HEK293 (cell line): Measurements from ENCODE around the gene TRAPPC12.

Source experiments
- EGR2 ChIP-seq: fragments of 450-650 bp; formaldehyde crosslinking; IDR thresholded peaks from 2 replicates; pipeline ENCODE4 v1.5.1; 2016; ENCODE audit warnings: low read depth, missing biosample characterization, missing genetic modification characterization
- GFI1B ChIP-seq: fragments of 450-650 bp; formaldehyde crosslinking; IDR thresholded peaks from 2 replicates; pipeline ENCODE4 v1.5.1; 2016; ENCODE audit warnings: missing biosample characterization, missing genetic modification characterization
- GLIS1 ChIP-seq: fragments of 450-650 bp; formaldehyde crosslinking; IDR thresholded peaks from 2 replicates; pipeline ENCODE4 v1.5.1; 2016; ENCODE audit warnings: missing biosample characterization, missing genetic modification characterization
- IKZF3 ChIP-seq: fragments of 450-650 bp; IDR thresholded peaks from 2 replicates; pipeline ENCODE4 v1.5.0; 2018; ENCODE audit warnings: missing biosample characterization, mild to moderate bottlenecking, missing genetic modification characterization, moderate library complexity
- KLF10 ChIP-seq: fragments of 450-650 bp; IDR thresholded peaks from 2 replicates; pipeline ENCODE4 v1.5.1; 2018; ENCODE audit warnings: missing biosample characterization, mild to moderate bottlenecking, missing genetic modification characterization
- OSR2 ChIP-seq: fragments of 450-650 bp; formaldehyde crosslinking; IDR thresholded peaks from 2 replicates; pipeline ENCODE4 v1.5.1; 2016; ENCODE audit warnings: missing biosample characterization, missing genetic modification characterization
- ZBTB8A ChIP-seq: fragments of 450-650 bp; formaldehyde crosslinking; IDR thresholded peaks from 2 replicates; pipeline ENCODE4 v1.5.1; 2016; ENCODE audit warnings: missing biosample characterization, missing genetic modification characterization
- ZFHX2 ChIP-seq: fragments of 450-650 bp; formaldehyde crosslinking; conservative IDR thresholded peaks from 2 replicates; pipeline ENCODE4 v1.5.1; 2016; ENCODE audit warnings: missing biosample characterization, missing genetic modification characterization
- ZFP37 ChIP-seq: fragments of 450-650 bp; formaldehyde crosslinking; IDR thresholded peaks from 2 replicates; pipeline ENCODE4 v1.5.1; 2016; ENCODE audit warnings: missing biosample characterization, missing genetic modification characterization
- ZNF140 ChIP-seq: fragments of 450-650 bp; formaldehyde crosslinking; IDR thresholded peaks from 2 replicates; pipeline ENCODE4 v1.5.1; 2016; ENCODE audit warnings: missing biosample characterization, missing genetic modification characterization
- ZNF184 ChIP-seq: fragments of 450-650 bp; IDR thresholded peaks from 2 replicates; pipeline ENCODE4 v1.5.1; 2018; ENCODE audit warnings: missing biosample characterization, mild to moderate bottlenecking, missing genetic modification characterization
- ZNF341 ChIP-seq: fragments of 450-650 bp; formaldehyde crosslinking; IDR thresholded peaks from 2 replicates; pipeline ENCODE4; 2016; ENCODE audit warnings: low read depth, missing biosample characterization, missing genetic modification characterization
- ZNF391 ChIP-seq: fragments of 450-650 bp; formaldehyde crosslinking; IDR thresholded peaks from 2 replicates; pipeline ENCODE4 v1.5.1; 2016; ENCODE audit warnings: low read depth, missing biosample characterization, missing genetic modification characterization, borderline replicate concordance
- ZNF473 ChIP-seq: fragments of 450-650 bp; formaldehyde crosslinking; IDR thresholded peaks from 2 replicates; pipeline ENCODE4 v1.5.1; 2017; ENCODE audit warnings: missing biosample characterization, missing genetic modification characterization
- ZNF501 ChIP-seq: fragments of 450-650 bp; formaldehyde crosslinking; IDR thresholded peaks from 2 replicates; pipeline ENCODE4 v1.5.1; 2016; ENCODE audit warnings: missing biosample characterization, missing genetic modification characterization
- ZNF548 ChIP-seq: fragments of 450-650 bp; formaldehyde crosslinking; IDR thresholded peaks from 2 replicates; pipeline ENCODE4 v1.5.1; 2016; ENCODE audit warnings: missing biosample characterization, missing genetic modification characterization
- ZNF660 ChIP-seq: fragments of 450-650 bp; IDR thresholded peaks from 2 replicates; pipeline ENCODE4 v1.5.1; 2018; ENCODE audit warnings: missing biosample characterization, mild to moderate bottlenecking, missing genetic modification characterization
- ZNF747 ChIP-seq: fragments of 450-650 bp; formaldehyde crosslinking; IDR thresholded peaks from 2 replicates; pipeline ENCODE4 v1.5.1; 2016; ENCODE audit warnings: missing biosample characterization, missing genetic modification characterization
- TF ChIP-seq, protein P1 (sequence below): fragments of 450-650 bp; formaldehyde crosslinking; IDR thresholded peaks from 2 replicates; pipeline ENCODE4 v1.5.1; 2016; ENCODE audit warnings: missing biosample characterization, missing genetic modification characterization
- TF ChIP-seq, protein P2 (sequence below): fragments of 450-650 bp; formaldehyde crosslinking; conservative IDR thresholded peaks from 2 replicates; pipeline ENCODE4 v1.5.1; 2016; ENCODE audit warnings: low read depth, missing biosample characterization, missing genetic modification characterization
- TF ChIP-seq, protein P3 (sequence below): fragments of 450-650 bp; formaldehyde crosslinking; IDR thresholded peaks from 2 replicates; pipeline ENCODE4 v1.5.1; 2016; ENCODE audit warnings: missing biosample characterization, missing genetic modification characterization
- TF ChIP-seq, protein P4 (sequence below): fragments of 450-650 bp; formaldehyde crosslinking; IDR thresholded peaks from 2 replicates; pipeline ENCODE4 v1.5.1; 2016; ENCODE audit warnings: missing biosample characterization, missing genetic modification characterization

TRAPPC12 gene

DNA sequence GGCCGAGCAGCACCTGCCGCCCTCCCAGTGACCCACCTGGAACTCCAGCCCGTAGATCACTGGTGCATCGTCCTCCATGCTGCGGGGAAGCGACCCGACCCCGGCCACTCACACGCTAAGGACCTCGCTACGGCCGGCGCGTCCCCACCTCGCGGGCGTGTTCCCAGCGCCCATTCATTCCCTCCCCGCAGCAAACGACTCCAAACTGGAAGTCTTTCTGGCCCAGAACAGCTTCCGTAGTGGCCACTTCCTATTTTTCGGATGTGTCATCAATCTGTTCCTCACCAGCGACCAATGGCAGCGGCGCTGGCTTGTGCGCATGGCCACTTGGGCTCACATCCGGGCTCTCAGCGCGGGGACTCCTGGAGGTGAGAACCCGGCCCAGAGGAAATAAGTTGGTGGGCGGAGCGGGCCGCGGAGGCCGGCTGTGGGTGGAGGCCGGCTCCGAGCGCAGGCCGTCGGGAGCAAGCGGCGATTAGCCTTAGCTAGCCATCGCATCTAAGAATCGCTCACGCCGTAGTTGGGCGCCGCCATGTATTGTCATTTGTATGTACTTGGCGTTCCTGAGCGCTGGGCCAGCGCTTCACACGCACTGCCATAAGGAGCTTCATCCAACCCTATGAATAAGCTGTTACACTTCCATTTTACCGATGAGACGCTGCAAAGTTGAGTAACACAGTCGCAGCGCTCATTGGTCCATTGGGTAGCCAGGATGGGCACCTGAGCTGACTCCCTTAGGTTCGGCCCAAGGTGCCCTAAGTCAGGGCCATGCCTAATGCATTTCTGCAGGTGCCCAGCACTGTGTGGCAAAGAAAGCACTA is 1.7 kb upstream of the TRAPPC12 start, which contains the start of gene EIPR1 (continued):
- TF ChIP-seq GFI1B (tag by site-specific recombination) (no peak), ZNF391 (tag by site-specific recombination) (0 out of 2 replicates have a peak, but pooled peaks have one; percentile 39), ZNF473 (tag by site-specific recombination) (no peak), ZNF548 (tag by site-specific recombination) (no peak), ZNF140 (tag by site-specific recombination) (no peak), ZNF660 (tag by site-specific recombination) (peak; percentile 30; the same call in 1 of the 2 replicates), GLIS1 (peak; percentile 9; the same call in 1 of the 2 replicates), ZFP37 (tag by site-specific recombination) (0 out of 2 replicates have a peak, but pooled peaks have one; percentile 52), ZBTB8A (tag by site-specific recombination) (peak; percentile 33), IKZF3 (tag by site-specific recombination) (no peak), ZNF184 (tag by site-specific recombination) (no peak), KLF10 (tag by site-specific recombination) (peak; percentile 52; the same call in 1 of the 2 replicates), ZFHX2 (peak; percentile 84), ZNF341 (tag by site-specific recombination) (0 out of 2 replicates have a peak, but pooled peaks have one; percentile 16), EGR2 (tag by site-specific recombination) (peak; percentile 80), ZNF501 (tag by site-specific recombination) (peak; percentile 73), ZNF747 (tag by site-specific recombination) (no peak), OSR2 (tag by site-specific recombination) (peak; percentile 53)
- TF ChIP-seq, protein P1, sequence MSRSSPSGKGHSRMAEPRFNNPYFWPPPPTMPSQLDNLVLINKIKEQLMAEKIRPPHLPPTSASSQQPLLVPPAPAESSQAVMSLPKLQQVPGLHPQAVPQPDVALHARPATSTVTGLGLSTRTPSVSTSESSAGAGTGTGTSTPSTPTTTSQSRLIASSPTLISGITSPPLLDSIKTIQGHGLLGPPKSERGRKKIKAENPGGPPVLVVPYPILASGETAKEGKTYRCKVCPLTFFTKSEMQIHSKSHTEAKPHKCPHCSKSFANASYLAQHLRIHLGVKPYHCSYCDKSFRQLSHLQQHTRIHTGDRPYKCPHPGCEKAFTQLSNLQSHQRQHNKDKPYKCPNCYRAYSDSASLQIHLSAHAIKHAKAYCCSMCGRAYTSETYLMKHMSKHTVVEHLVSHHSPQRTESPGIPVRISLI = no peak
- TF ChIP-seq, protein P2, sequence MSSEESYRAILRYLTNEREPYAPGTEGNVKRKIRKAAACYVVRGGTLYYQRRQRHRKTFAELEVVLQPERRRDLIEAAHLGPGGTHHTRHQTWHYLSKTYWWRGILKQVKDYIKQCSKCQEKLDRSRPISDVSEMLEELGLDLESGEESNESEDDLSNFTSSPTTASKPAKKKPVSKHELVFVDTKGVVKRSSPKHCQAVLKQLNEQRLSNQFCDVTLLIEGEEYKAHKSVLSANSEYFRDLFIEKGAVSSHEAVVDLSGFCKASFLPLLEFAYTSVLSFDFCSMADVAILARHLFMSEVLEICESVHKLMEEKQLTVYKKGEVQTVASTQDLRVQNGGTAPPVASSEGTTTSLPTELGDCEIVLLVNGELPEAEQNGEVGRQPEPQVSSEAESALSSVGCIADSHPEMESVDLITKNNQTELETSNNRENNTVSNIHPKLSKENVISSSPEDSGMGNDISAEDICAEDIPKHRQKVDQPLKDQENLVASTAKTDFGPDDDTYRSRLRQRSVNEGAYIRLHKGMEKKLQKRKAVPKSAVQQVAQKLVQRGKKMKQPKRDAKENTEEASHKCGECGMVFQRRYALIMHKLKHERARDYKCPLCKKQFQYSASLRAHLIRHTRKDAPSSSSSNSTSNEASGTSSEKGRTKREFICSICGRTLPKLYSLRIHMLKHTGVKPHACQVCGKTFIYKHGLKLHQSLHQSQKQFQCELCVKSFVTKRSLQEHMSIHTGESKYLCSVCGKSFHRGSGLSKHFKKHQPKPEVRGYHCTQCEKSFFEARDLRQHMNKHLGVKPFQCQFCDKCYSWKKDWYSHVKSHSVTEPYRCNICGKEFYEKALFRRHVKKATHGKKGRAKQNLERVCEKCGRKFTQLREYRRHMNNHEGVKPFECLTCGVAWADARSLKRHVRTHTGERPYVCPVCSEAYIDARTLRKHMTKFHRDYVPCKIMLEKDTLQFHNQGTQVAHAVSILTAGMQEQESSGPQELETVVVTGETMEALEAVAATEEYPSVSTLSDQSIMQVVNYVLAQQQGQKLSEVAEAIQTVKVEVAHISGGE (tag by site-specific recombination) = peak; percentile 88
- TF ChIP-seq, protein P3, sequence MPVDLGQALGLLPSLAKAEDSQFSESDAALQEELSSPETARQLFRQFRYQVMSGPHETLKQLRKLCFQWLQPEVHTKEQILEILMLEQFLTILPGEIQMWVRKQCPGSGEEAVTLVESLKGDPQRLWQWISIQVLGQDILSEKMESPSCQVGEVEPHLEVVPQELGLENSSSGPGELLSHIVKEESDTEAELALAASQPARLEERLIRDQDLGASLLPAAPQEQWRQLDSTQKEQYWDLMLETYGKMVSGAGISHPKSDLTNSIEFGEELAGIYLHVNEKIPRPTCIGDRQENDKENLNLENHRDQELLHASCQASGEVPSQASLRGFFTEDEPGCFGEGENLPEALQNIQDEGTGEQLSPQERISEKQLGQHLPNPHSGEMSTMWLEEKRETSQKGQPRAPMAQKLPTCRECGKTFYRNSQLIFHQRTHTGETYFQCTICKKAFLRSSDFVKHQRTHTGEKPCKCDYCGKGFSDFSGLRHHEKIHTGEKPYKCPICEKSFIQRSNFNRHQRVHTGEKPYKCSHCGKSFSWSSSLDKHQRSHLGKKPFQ (tag by site-specific recombination) = peak; percentile 92
- TF ChIP-seq, protein P4, sequence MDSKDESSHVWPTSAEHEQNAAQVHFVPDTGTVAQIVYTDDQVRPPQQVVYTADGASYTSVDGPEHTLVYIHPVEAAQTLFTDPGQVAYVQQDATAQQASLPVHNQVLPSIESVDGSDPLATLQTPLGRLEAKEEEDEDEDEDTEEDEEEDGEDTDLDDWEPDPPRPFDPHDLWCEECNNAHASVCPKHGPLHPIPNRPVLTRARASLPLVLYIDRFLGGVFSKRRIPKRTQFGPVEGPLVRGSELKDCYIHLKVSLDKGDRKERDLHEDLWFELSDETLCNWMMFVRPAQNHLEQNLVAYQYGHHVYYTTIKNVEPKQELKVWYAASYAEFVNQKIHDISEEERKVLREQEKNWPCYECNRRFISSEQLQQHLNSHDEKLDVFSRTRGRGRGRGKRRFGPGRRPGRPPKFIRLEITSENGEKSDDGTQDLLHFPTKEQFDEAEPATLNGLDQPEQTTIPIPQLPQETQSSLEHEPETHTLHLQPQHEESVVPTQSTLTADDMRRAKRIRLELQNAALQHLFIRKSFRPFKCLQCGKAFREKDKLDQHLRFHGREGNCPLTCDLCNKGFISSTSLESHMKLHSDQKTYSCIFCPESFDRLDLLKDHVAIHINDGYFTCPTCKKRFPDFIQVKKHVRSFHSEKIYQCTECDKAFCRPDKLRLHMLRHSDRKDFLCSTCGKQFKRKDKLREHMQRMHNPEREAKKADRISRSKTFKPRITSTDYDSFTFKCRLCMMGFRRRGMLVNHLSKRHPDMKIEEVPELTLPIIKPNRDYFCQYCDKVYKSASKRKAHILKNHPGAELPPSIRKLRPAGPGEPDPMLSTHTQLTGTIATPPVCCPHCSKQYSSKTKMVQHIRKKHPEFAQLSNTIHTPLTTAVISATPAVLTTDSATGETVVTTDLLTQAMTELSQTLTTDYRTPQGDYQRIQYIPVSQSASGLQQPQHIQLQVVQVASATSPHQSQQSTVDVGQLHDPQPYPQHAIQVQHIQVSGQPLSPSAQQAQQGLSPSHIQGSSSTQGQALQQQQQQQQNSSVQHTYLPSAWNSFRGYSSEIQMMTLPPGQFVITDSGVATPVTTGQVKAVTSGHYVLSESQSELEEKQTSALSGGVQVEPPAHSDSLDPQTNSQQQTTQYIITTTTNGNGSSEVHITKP = peak; percentile 47; the same call in 1 of the 2 replicates
